Measurements from ENCODE around the gene DHRS7C.

The DHRS7C gene

DNA sequence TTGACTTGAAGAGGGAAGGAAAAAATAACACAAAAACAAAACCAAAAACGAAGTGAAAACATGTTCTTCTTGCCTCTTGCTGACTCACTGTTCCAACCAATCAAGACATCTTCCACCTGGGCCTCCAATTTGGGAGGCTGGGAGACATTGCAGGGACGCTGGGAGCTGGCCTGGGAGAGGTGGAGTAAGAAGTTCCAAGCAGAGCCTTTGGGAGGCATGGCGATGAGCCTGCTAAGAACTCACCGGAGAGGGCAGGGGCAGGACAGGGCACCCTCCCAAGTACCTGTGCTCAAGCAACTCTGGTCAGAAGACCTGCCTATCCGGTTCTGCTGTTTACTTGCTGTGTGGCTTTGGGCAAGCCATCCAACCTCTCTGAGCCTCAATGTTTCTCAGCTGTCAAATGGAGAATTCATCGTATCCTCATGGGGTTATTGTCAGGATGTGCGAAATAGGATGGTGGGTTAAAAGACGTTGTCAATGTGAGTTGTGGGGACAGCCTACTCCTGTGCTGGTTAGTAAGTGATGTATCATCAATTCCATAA, 33.5 kb upstream of the DHRS7C start:
- Histone ChIP-seq H3K9ac (ENCODE audit: low read depth in 1 of 2, low read length in 2 of 2) (no peak overlapping the region), H3K27ac (ENCODE audit: low read depth, low read length) (no peak overlapping the region), H3K9me3 (ENCODE audit: control insufficient read depth in 1 of 2, low read length in 2 of 2) (no peaks in the 10 kb centered on the region), H3K36me3 (ENCODE audit: control insufficient read depth in 1 of 2, insufficient read depth in 2 of 2, low read length in 2 of 2) (no peaks in the 10 kb centered on the region), H3K4me1 (ENCODE audit: control insufficient read depth in 1 of 2, insufficient read depth in 2 of 2, low read length in 2 of 2) (no peaks in the 10 kb centered on the region), H3K4me3 (ENCODE audit: low read depth in 1 of 2, low read length in 2 of 2) (no peak overlapping the region), H3K27me3 (ENCODE audit: control insufficient read depth in 1 of 2, insufficient read depth in 2 of 2, low read length in 2 of 2) (no peaks in the 10 kb centered on the region)

DNA sequence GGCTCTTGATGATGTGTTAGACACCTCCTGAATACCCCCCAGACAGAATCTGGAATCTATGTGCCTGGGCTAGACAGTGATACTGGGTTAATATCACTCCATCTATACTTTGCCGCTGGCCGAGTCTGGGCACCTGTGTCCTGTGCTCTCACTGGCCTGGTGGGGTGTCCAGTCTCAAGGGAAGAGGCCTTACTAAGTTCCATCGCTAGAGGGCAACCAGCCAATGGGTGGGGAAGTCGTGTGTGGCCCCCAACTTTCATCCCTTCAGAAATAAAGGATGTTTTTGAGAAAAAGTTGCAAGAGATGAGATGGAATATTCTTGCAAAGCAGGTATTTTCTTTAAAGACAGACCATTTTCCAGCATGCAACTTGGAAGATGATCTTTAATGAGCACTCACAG, 32.7 kb upstream of the DHRS7C start:
- Histone ChIP-seq H3K4me1 (ENCODE audit: control insufficient read depth in 1 of 2, insufficient read depth in 2 of 2, low read length in 2 of 2) (no peaks in the 10 kb centered on the region), H3K9me3 (ENCODE audit: control insufficient read depth in 1 of 2, low read length in 2 of 2) (no peaks in the 10 kb centered on the region), H3K27ac (ENCODE audit: low read depth, low read length) (no peak overlapping the region), H3K9ac (ENCODE audit: low read depth in 1 of 2, low read length in 2 of 2) (no peak overlapping the region), H3K4me3 (ENCODE audit: low read depth in 1 of 2, low read length in 2 of 2) (no peak overlapping the region), H3K36me3 (ENCODE audit: control insufficient read depth in 1 of 2, insufficient read depth in 2 of 2, low read length in 2 of 2) (no peaks in the 10 kb centered on the region), H3K27me3 (ENCODE audit: control insufficient read depth in 1 of 2, insufficient read depth in 2 of 2, low read length in 2 of 2) (no peaks in the 10 kb centered on the region)

DNA sequence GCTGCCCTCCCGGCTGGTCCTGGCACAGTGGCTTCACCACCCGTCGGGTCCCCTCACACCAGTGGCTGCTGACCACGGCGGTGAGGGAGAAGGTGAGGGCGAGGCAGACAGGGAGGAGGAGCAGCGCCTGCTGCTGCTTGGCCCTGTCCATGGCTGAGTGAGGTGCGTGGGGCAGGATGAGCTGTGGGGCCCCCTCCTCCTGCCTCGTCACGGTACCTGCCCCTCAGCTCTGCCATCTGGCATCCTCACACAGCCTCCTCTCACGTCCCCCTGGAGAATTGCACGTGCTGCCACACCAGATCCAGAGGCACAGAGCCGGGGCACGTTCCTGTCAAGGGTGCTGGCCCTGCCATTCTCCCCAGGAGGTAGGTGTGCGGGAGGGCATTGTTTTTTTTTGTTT, 30.5 kb upstream of the DHRS7C start, which contains the start of gene GSG1L2:
Gene GSG1L2 (minus strand): TSS at position 159 of the 400 bp plus-strand sequence. CDS start 8 bp downstream, at position 151.
- Histone ChIP-seq H3K27me3 (ENCODE audit: control insufficient read depth in 1 of 2, insufficient read depth in 2 of 2, low read length in 2 of 2) (no peaks in the 10 kb centered on the region), H3K9me3 (ENCODE audit: control insufficient read depth in 1 of 2, low read length in 2 of 2) (no peaks in the 10 kb centered on the region), H3K4me3 (ENCODE audit: low read depth in 1 of 2, low read length in 2 of 2) (no peak within 1 kb of the TSS), H3K27ac (ENCODE audit: low read depth, low read length) (no peak within 1 kb of the TSS), H3K36me3 (ENCODE audit: control insufficient read depth in 1 of 2, insufficient read depth in 2 of 2, low read length in 2 of 2) (no peaks in the 10 kb centered on the region), H3K4me1 (ENCODE audit: control insufficient read depth in 1 of 2, insufficient read depth in 2 of 2, low read length in 2 of 2) (no peaks in the 10 kb centered on the region), H3K9ac (ENCODE audit: low read depth in 1 of 2, low read length in 2 of 2) (no peak within 1 kb of the TSS)

GRCh38 chr17:9820448-9820847, 29.1 kb upstream of the DHRS7C start:
- H3K27me3 ChIP-seq (ENCODE audit: control insufficient read depth in 1 of 2, insufficient read depth in 2 of 2, low read length in 2 of 2), result no peaks in the 10 kb centered on the region
- H3K4me3 ChIP-seq (ENCODE audit: low read depth in 1 of 2, low read length in 2 of 2), result no peak overlapping the region
- no peaks in the 10 kb centered on the region for H3K4me1 ChIP-seq (ENCODE audit: control insufficient read depth in 1 of 2, insufficient read depth in 2 of 2, low read length in 2 of 2)
- no peak overlapping the region for H3K27ac ChIP-seq (ENCODE audit: low read depth, low read length)
- no peaks in the 10 kb centered on the region for H3K36me3 ChIP-seq (ENCODE audit: control insufficient read depth in 1 of 2, insufficient read depth in 2 of 2, low read length in 2 of 2)
- no peaks in the 10 kb centered on the region for H3K9me3 ChIP-seq (ENCODE audit: control insufficient read depth in 1 of 2, low read length in 2 of 2)
- no peak overlapping the region for H3K9ac ChIP-seq (ENCODE audit: low read depth in 1 of 2, low read length in 2 of 2)

DNA sequence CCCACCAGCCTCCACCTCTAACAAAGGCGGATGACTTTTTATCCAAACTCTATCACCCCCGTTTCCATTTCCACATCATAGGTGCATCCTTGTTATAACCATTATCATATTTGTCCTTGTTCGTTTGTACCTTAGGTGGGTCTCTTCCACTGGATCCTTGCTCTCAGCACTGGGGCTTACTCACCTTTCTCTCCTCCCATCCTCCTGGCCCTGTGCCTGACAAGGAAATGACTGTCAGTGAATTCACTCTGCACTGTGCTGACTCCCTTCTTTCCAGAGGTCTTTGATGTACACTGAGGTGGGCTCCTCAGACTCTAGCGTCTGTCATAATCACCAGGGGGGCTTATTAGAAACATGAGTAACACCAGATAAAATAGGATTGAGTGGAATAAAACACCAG, 27.4 kb upstream of the DHRS7C start:
- no peaks in the 10 kb centered on the region for H3K27me3 ChIP-seq (ENCODE audit: control insufficient read depth in 1 of 2, insufficient read depth in 2 of 2, low read length in 2 of 2)
- no peak overlapping the region for H3K4me3 ChIP-seq (ENCODE audit: low read depth in 1 of 2, low read length in 2 of 2)
- no peak overlapping the region for H3K9ac ChIP-seq (ENCODE audit: low read depth in 1 of 2, low read length in 2 of 2)
- no peaks in the 10 kb centered on the region for H3K9me3 ChIP-seq (ENCODE audit: control insufficient read depth in 1 of 2, low read length in 2 of 2)
- H3K4me1 ChIP-seq (ENCODE audit: control insufficient read depth in 1 of 2, insufficient read depth in 2 of 2, low read length in 2 of 2), result no peaks in the 10 kb centered on the region
- H3K36me3 ChIP-seq (ENCODE audit: control insufficient read depth in 1 of 2, insufficient read depth in 2 of 2, low read length in 2 of 2), result no peaks in the 10 kb centered on the region
- H3K27ac ChIP-seq (ENCODE audit: low read depth, low read length), result no peak overlapping the region

GRCh38 chr17:9817086-9817485, 25.7 kb upstream of the DHRS7C start:
- Histone ChIP-seq H3K4me3 (ENCODE audit: low read depth in 1 of 2, low read length in 2 of 2) (no peak overlapping the region), H3K4me1 (ENCODE audit: control insufficient read depth in 1 of 2, insufficient read depth in 2 of 2, low read length in 2 of 2) (no peaks in the 10 kb centered on the region), H3K9ac (ENCODE audit: low read depth in 1 of 2, low read length in 2 of 2) (no peak overlapping the region), H3K27me3 (ENCODE audit: control insufficient read depth in 1 of 2, insufficient read depth in 2 of 2, low read length in 2 of 2) (no peaks in the 10 kb centered on the region), H3K9me3 (ENCODE audit: control insufficient read depth in 1 of 2, low read length in 2 of 2) (no peaks in the 10 kb centered on the region), H3K27ac (ENCODE audit: low read depth, low read length) (no peak overlapping the region), H3K36me3 (ENCODE audit: control insufficient read depth in 1 of 2, insufficient read depth in 2 of 2, low read length in 2 of 2) (no peaks in the 10 kb centered on the region)

- no peaks in the 10 kb centered on the region for H3K36me3 ChIP-seq (ENCODE audit: control insufficient read depth in 1 of 2, insufficient read depth in 2 of 2, low read length in 2 of 2)
- no peaks in the 10 kb centered on the region for H3K9me3 ChIP-seq (ENCODE audit: control insufficient read depth in 1 of 2, low read length in 2 of 2)
- H3K27me3 ChIP-seq (ENCODE audit: control insufficient read depth in 1 of 2, insufficient read depth in 2 of 2, low read length in 2 of 2), result no peaks in the 10 kb centered on the region
- no peak overlapping the region for H3K27ac ChIP-seq (ENCODE audit: low read depth, low read length)
- no peak overlapping the region for H3K9ac ChIP-seq (ENCODE audit: low read depth in 1 of 2, low read length in 2 of 2)
- H3K4me3 ChIP-seq (ENCODE audit: low read depth in 1 of 2, low read length in 2 of 2), result no peak overlapping the region
- H3K4me1 ChIP-seq (ENCODE audit: control insufficient read depth in 1 of 2, insufficient read depth in 2 of 2, low read length in 2 of 2), result no peaks in the 10 kb centered on the region
These were observed 25.1 kb upstream of the DHRS7C start for GRCh38 chr17:9816472-9816871.

DNA sequence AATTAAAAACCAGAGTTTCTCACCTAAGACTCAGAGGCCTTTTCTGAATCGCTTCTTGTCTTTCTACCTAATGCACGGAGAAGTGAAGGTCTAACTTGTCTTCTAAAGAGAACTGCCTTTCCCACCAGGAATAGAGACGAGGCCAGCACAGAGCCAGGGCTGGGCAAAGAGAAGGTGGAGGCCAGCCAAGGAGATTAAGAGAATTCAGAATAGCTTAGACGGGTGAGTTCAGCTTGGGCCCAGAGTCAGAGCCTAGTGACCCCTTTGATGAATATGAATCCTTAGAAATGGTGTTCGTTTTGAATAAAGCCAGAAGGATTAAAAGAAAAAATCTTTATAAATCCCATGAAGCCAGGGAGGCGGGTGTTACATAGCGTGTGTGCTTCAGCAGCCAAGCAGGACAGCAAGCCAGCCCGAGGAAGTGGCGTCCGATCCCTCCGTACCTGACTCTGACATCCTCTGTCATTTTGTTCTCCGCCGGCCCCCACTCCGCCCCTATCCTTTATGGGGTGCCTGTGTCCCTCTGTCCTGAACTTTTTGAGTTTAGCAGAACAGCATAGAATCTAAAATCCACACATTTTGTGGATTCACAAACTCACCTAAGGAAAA, 23.0 kb upstream of the DHRS7C start:
- H3K9me3 ChIP-seq (ENCODE audit: control insufficient read depth in 1 of 2, low read length in 2 of 2), result no peaks in the 10 kb centered on the region
- no peak overlapping the region for H3K4me3 ChIP-seq (ENCODE audit: low read depth in 1 of 2, low read length in 2 of 2)
- no peaks in the 10 kb centered on the region for H3K4me1 ChIP-seq (ENCODE audit: control insufficient read depth in 1 of 2, insufficient read depth in 2 of 2, low read length in 2 of 2)
- no peaks in the 10 kb centered on the region for H3K27me3 ChIP-seq (ENCODE audit: control insufficient read depth in 1 of 2, insufficient read depth in 2 of 2, low read length in 2 of 2)
- H3K27ac ChIP-seq (ENCODE audit: low read depth, low read length), result no peak overlapping the region
- no peak overlapping the region for H3K9ac ChIP-seq (ENCODE audit: low read depth in 1 of 2, low read length in 2 of 2)
- H3K36me3 ChIP-seq (ENCODE audit: control insufficient read depth in 1 of 2, insufficient read depth in 2 of 2, low read length in 2 of 2), result no peaks in the 10 kb centered on the region

GRCh38 chr17:9813166-9813565, 21.8 kb upstream of the DHRS7C start:
- Histone ChIP-seq H3K27ac (ENCODE audit: low read depth, low read length) (no peak overlapping the region), H3K9ac (ENCODE audit: low read depth in 1 of 2, low read length in 2 of 2) (no peak overlapping the region), H3K36me3 (ENCODE audit: control insufficient read depth in 1 of 2, insufficient read depth in 2 of 2, low read length in 2 of 2) (no peaks in the 10 kb centered on the region), H3K4me3 (ENCODE audit: low read depth in 1 of 2, low read length in 2 of 2) (no peak overlapping the region), H3K9me3 (ENCODE audit: control insufficient read depth in 1 of 2, low read length in 2 of 2) (no peaks in the 10 kb centered on the region), H3K4me1 (ENCODE audit: control insufficient read depth in 1 of 2, insufficient read depth in 2 of 2, low read length in 2 of 2) (no peaks in the 10 kb centered on the region), H3K27me3 (ENCODE audit: control insufficient read depth in 1 of 2, insufficient read depth in 2 of 2, low read length in 2 of 2) (no peaks in the 10 kb centered on the region)

- Histone ChIP-seq H3K4me1 (ENCODE audit: control insufficient read depth in 1 of 2, insufficient read depth in 2 of 2, low read length in 2 of 2) (no peaks in the 10 kb centered on the region), H3K27me3 (ENCODE audit: control insufficient read depth in 1 of 2, insufficient read depth in 2 of 2, low read length in 2 of 2) (no peaks in the 10 kb centered on the region), H3K36me3 (ENCODE audit: control insufficient read depth in 1 of 2, insufficient read depth in 2 of 2, low read length in 2 of 2) (no peaks in the 10 kb centered on the region), H3K4me3 (ENCODE audit: low read depth in 1 of 2, low read length in 2 of 2) (no peak overlapping the region), H3K27ac (ENCODE audit: low read depth, low read length) (no peak overlapping the region), H3K9ac (ENCODE audit: low read depth in 1 of 2, low read length in 2 of 2) (no peak overlapping the region), H3K9me3 (ENCODE audit: control insufficient read depth in 1 of 2, low read length in 2 of 2) (no peaks in the 10 kb centered on the region)
These were observed 20.1 kb upstream of the DHRS7C start for GRCh38 chr17:9811537-9811936.

Measured in duodenal mucosa (tissue), 2 donors.